ENCODE data around the gene KRTAP5-10. TPM values are rescaled to one million over a fixed set of nuclear protein-coding genes. Genes with fewer than 3 reads are reported as not detected.
A peak's percentile ranks its signal among the peaks of the same experiment; 100 is the strongest.

KRTAP5-10 gene
- total RNA-seq, 2 experiments from 2014 or later, result not detected

DNA sequence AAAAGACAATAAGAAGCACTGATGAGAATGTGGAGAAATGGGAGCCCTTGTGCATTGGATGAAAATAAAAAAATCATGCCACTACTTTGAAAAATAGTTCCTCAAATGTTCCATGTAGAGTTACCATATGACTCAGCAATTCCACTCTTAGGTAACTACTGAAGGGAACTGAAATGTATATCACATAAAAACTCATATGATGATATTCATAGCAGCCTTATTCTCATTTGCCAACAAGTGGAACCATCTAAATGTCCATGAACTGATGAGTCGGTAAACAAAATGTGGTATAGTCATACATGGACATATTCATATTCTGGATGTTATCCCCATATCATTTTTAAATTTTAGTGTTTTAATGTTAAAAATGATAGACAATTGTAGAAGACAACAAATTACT lies 13.7 kb upstream of the KRTAP5-10 start:
- H3K9me3 Mint-ChIP-seq, result no peaks in the 10 kb centered on the region
- H3K27me3 ChIP-seq (ENCODE audit: control insufficient read depth in 1 of 2, insufficient read depth in 2 of 2, low read length in 2 of 2), result peaks cover 0 to 3% of the 10 kb centered on the region in 2 experiments
- no peaks in the 10 kb centered on the region for H3K4me1 Mint-ChIP-seq (ENCODE audit: low read depth)
- ATAC-seq (ENCODE audit: poor library complexity) (no peak), DNase-seq (peak in 2 of 14 experiments; percentile 4 to 8)
- H3K27ac ChIP-seq (ENCODE audit: low read depth in 1 of 2, low read length in 2 of 2), result no peak overlapping the region
- H3K36me3 Mint-ChIP-seq (ENCODE audit: low read depth), result no peaks in the 10 kb centered on the region
- TF ChIP-seq, protein P1, sequence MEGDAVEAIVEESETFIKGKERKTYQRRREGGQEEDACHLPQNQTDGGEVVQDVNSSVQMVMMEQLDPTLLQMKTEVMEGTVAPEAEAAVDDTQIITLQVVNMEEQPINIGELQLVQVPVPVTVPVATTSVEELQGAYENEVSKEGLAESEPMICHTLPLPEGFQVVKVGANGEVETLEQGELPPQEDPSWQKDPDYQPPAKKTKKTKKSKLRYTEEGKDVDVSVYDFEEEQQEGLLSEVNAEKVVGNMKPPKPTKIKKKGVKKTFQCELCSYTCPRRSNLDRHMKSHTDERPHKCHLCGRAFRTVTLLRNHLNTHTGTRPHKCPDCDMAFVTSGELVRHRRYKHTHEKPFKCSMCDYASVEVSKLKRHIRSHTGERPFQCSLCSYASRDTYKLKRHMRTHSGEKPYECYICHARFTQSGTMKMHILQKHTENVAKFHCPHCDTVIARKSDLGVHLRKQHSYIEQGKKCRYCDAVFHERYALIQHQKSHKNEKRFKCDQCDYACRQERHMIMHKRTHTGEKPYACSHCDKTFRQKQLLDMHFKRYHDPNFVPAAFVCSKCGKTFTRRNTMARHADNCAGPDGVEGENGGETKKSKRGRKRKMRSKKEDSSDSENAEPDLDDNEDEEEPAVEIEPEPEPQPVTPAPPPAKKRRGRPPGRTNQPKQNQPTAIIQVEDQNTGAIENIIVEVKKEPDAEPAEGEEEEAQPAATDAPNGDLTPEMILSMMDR (IDR thresholded peaks at IDR 0.05), result no peak
- no peaks in the 10 kb centered on the region for H3K4me1 ChIP-seq (ENCODE audit: insufficient read depth, low read length)
- POLR2A ChIA-PET, result no interaction called here
- no peak overlapping the region for H3K4me3 ChIP-seq (ENCODE audit: low read length)
- no peak overlapping the region for H3K27ac Mint-ChIP-seq
- peaks cover 0 to 16% of the 10 kb centered on the region in 2 experiments for H3K9me3 ChIP-seq (ENCODE audit: control insufficient read depth in 1 of 2, insufficient read depth in 1 of 2, low read length in 2 of 2)
- H3K4me3 Mint-ChIP-seq, result no peak overlapping the region
- CTCF ChIA-PET, result no interaction called here
- no peaks in the 10 kb centered on the region for H3K36me3 ChIP-seq (ENCODE audit: insufficient read depth, low read length)
- H3K27me3 Mint-ChIP-seq, result peaks cover 25% of the 10 kb centered on the region
- intact Hi-C loops (cut with DNase I, micrococcal nuclease), result no loop called here

GRCh38 chr11:71554996-71555395 lies 10.4 kb upstream of the KRTAP5-10 start:
- Histone ChIP-seq H3K9me3 (ENCODE audit: control insufficient read depth in 1 of 2, insufficient read depth in 1 of 2, low read length in 2 of 2) (peaks cover 0 to 10% of the 10 kb centered on the region in 2 experiments), H3K27ac (ENCODE audit: low read depth in 1 of 2, low read length in 2 of 2) (no peak overlapping the region), H3K36me3 (ENCODE audit: insufficient read depth, low read length) (no peaks in the 10 kb centered on the region), H3K27me3 (ENCODE audit: control insufficient read depth in 1 of 2, insufficient read depth in 2 of 2, low read length in 2 of 2) (peaks cover 0 to 3% of the 10 kb centered on the region in 2 experiments), H3K4me3 (ENCODE audit: low read length) (no peak overlapping the region), H3K4me1 (ENCODE audit: insufficient read depth, low read length) (no peaks in the 10 kb centered on the region)
- ATAC-seq (ENCODE audit: poor library complexity), result no peak
- DNase-seq, result no peak
- POLR2A ChIA-PET, result no interaction called here
- intact Hi-C loops (cut with DNase I, micrococcal nuclease), result no loop called here
- Mint-ChIP-seq H3K4me3 (no peak overlapping the region), H3K9me3 (no peaks in the 10 kb centered on the region), H3K4me1 (ENCODE audit: low read depth) (no peaks in the 10 kb centered on the region), H3K27me3 (peaks cover 31% of the 10 kb centered on the region), H3K36me3 (ENCODE audit: low read depth) (no peaks in the 10 kb centered on the region), H3K27ac (no peak overlapping the region)
- CTCF ChIA-PET, result no interaction called here
- TF ChIP-seq, protein P1 (IDR thresholded peaks at IDR 0.05), result no peak

DNA sequence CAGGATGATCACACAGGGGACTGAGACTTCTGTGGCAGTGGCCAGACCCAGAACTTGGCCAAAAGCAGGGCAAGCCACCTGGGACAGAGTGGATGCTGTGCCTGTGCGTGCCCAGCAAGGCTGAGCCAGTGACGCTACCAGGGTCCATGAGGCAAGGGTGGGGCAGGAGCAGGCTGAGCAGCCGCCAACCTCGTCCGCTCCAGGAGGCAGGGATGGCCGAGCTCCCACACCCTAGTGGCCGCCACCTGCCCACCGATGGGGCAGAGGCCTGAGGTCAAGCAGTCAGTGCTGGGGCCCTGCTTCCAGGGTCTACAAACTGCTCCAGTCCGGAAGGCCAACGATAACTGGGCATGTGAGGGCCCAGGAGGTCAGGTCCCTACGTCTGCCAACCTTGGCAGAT lies 9.9 kb upstream of the KRTAP5-10 start:
- Mint-ChIP-seq H3K27me3 (peaks cover 31% of the 10 kb centered on the region), H3K27ac (no peak overlapping the region), H3K9me3 (no peaks in the 10 kb centered on the region), H3K36me3 (ENCODE audit: low read depth) (no peaks in the 10 kb centered on the region), H3K4me1 (ENCODE audit: low read depth) (no peaks in the 10 kb centered on the region), H3K4me3 (no peak overlapping the region)
- Histone ChIP-seq H3K4me1 (ENCODE audit: insufficient read depth, low read length) (no peaks in the 10 kb centered on the region), H3K9me3 (ENCODE audit: control insufficient read depth in 1 of 2, insufficient read depth in 1 of 2, low read length in 2 of 2) (peaks cover 0 to 10% of the 10 kb centered on the region in 2 experiments), H3K36me3 (ENCODE audit: insufficient read depth, low read length) (no peaks in the 10 kb centered on the region), H3K27me3 (ENCODE audit: control insufficient read depth in 1 of 2, insufficient read depth in 2 of 2, low read length in 2 of 2) (peaks cover 0 to 3% of the 10 kb centered on the region in 2 experiments), H3K4me3 (ENCODE audit: low read length) (no peak overlapping the region), H3K27ac (ENCODE audit: low read depth in 1 of 2, low read length in 2 of 2) (no peak overlapping the region)
- intact Hi-C loops (cut with DNase I, micrococcal nuclease), result no loop called here
- POLR2A ChIA-PET, result no interaction called here
- TF ChIP-seq, protein P1 (IDR thresholded peaks at IDR 0.05), result no peak
- no peak for DNase-seq
- ATAC-seq (ENCODE audit: poor library complexity), result no peak
- CTCF ChIA-PET, result no interaction called here
